AG09309 (cell line): ENCODE results near the gene TUBAL3.

Experiments used
- DNase-seq: peaks from one replicate; pipeline ENCODE4 v3.0.0-alpha.2; 2010; ENCODE audit warnings: low read depth
- H3K4me3 ChIP-seq: 2 replicates; pipeline ENCODE4 v1.5.1; 2011; ENCODE audit warnings: mild to moderate bottlenecking, low read depth, low read length, moderate library complexity; ENCODE audit not compliant: control insufficient read depth
- CTCF ChIP-seq: IDR thresholded peaks from 2 replicates; pipeline ENCODE4 v1.5.1; 2011; ENCODE audit warnings: mild to moderate bottlenecking, low read depth, low read length, inconsistent platforms; ENCODE audit not compliant: insufficient read depth, control insufficient read depth; ENCODE audit errors: missing control alignments

The TUBAL3 gene

GRCh38 chr10:5400468-5401240, 4.0 kb downstream of the TUBAL3 start:
- no peak for TF ChIP-seq CTCF
- H3K4me3 ChIP-seq: no peak overlapping the region
- DNase-seq: no peak

DNA sequence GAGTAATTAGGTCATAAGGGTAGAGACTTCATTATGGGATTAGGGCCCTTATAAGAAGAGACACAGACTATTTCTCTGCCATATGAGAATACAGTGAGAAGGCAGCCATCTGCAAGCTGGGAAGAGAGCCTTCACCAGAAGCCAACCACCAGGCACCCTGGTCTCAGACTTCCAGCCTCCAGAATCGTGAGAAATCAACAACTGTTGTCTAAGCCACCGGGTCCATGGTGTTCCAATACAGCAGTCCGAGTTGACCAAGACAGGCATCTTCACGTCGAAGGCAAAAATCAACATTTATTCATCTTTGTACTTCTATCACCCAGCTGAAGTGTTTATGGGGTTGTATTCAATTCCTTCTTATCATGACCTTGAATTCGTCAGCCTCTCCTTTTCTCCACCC, 5.3 kb downstream of the TUBAL3 start:
- DNase-seq: no peak
- no peak for TF ChIP-seq CTCF
- H3K4me3 ChIP-seq: no peak overlapping the region

- no peak for DNase-seq
- H3K4me3 ChIP-seq: no peak overlapping the region
- no peak for TF ChIP-seq CTCF
Observed at GRCh38 chr10:5396556-5397300, 7.9 kb downstream of the TUBAL3 start.

DNA sequence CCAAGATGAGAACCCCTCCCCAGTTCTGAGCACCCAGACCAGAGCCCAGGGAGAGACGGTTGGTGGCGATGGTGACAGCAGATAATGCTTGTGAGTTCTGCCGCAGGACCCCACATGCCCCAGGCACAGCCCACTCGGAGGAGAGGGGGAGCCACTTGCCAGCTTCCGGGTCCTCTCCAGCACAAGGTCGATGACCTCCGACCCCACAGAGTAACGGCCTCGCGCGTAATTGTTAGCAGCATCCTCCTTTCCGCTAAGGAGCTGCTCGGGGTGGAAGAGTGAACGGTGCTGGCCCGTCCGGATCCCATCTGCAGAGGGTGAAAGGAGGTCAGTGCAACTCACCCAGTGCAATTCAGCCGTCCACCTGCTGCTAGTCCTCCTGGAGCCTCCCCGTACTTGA, 9.5 kb downstream of the TUBAL3 start:
- TF ChIP-seq CTCF: no peak
- H3K4me3 ChIP-seq: no peak overlapping the region
- no peak for DNase-seq

GRCh38 chr10:5393529-5393928, 11.1 kb downstream of the TUBAL3 start:
- DNase-seq: no peak
- no peak for TF ChIP-seq CTCF
- no peak overlapping the region for H3K4me3 ChIP-seq

DNA sequence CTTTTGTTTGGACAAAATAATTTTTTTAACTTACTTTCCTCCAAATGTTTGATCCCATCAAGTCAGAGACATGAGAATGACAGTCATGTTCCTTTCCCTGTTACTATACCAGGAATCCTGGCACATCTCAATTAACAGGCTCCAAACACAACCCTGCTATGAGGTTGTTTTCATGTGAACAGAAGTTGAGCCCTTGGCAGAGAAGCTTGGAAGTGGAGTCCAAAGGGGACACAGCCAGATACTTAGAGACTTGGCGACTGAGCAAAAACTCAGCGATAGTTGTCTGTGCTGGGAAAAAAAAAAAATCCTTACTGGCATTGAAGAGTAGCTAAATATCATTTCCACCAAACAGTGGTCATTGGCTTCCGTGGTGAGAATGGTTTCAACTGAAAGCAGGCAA, 12.8 kb downstream of the TUBAL3 start:
- no peak overlapping the region for H3K4me3 ChIP-seq
- no peak for DNase-seq
- TF ChIP-seq CTCF: no peak
